HEK293T (cell line): ENCODE measurements around the gene NSMCE1.

Experiments
- ARNT ChIP-seq: fragments of 450-650 bp; IDR thresholded peaks from 2 replicates; pipeline ENCODE4 v1.6.1; 2017; ENCODE audit warnings: mild to moderate bottlenecking
- BHLHE40 ChIP-seq: fragments of 450-650 bp; IDR thresholded peaks from 2 replicates; pipeline ENCODE4 v1.6.1; 2016; ENCODE audit warnings: mild to moderate bottlenecking, moderate library complexity, borderline replicate concordance
- ELF4 ChIP-seq: fragments of 450-650 bp; IDR thresholded peaks from 2 replicates; pipeline ENCODE4 v1.6.1; 2017; ENCODE audit warnings: antibody characterized with exemption
- FOXM1 ChIP-seq: fragments of 450-650 bp; IDR thresholded peaks from 2 replicates; pipeline ENCODE4 v1.6.1; 2017; ENCODE audit warnings: mild to moderate bottlenecking, borderline replicate concordance
- LEF1 ChIP-seq: fragments of 450-650 bp; IDR thresholded peaks from 2 replicates; pipeline ENCODE4 v1.6.1; 2017; ENCODE audit warnings: mild to moderate bottlenecking, borderline replicate concordance
- NFRKB ChIP-seq: fragments of 450-650 bp; IDR thresholded peaks from 2 replicates; pipeline ENCODE4 v1.6.1; 2016; ENCODE audit warnings: mild to moderate bottlenecking, moderate library complexity
- SP1 ChIP-seq: fragments of 450-650 bp; IDR thresholded peaks from 2 replicates; pipeline ENCODE4 v1.6.1; 2017
- SUZ12 ChIP-seq: fragments of 450-650 bp; IDR thresholded peaks from 2 replicates; pipeline ENCODE4 v1.6.1; 2016; ENCODE audit warnings: mild to moderate bottlenecking
- TARDBP ChIP-seq: fragments of 450-650 bp; IDR thresholded peaks from 2 replicates; pipeline ENCODE4 v1.6.1; 2016
- ZNF384 ChIP-seq: fragments of 450-650 bp; IDR thresholded peaks from 2 replicates; pipeline ENCODE4 v1.6.1; 2016

DNA sequence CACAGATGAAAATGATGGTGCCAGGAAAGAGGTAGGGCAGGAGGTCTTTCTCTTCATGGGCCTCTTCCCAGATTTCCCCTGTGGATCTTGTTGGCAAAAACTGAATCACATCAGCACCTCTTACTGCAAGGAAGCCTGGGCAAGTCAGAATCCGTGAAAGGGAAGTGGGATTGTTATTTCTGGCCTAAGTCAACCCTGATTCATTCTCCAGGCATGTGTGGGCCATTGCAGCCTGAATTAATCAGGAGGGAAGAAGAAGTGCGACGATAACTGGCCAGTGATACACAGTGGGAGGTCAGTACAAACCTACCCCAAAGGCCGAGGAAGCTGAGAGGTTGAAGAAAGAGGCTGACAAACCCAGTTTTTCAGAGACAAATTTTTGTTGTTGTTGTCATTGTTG, 17.9 kb upstream of the NSMCE1 start:
- TF ChIP-seq TARDBP: no peak
- no peak for TF ChIP-seq FOXM1
- TF ChIP-seq ELF4: no peak
- no peak for TF ChIP-seq SP1
- no peak for TF ChIP-seq NFRKB
- no peak for TF ChIP-seq ZNF384
- TF ChIP-seq ARNT: no peak
- no peak for TF ChIP-seq BHLHE40
- no peak for TF ChIP-seq LEF1
- no peak for TF ChIP-seq SUZ12
